ENCODE results near the gene SLC29A1.

- no peak for TF ChIP-seq EZH2 (IDR thresholded peaks at IDR 0.05; ENCODE audit: low read depth, low read length, severe bottlenecking)
- TF ChIP-seq, protein P1, sequence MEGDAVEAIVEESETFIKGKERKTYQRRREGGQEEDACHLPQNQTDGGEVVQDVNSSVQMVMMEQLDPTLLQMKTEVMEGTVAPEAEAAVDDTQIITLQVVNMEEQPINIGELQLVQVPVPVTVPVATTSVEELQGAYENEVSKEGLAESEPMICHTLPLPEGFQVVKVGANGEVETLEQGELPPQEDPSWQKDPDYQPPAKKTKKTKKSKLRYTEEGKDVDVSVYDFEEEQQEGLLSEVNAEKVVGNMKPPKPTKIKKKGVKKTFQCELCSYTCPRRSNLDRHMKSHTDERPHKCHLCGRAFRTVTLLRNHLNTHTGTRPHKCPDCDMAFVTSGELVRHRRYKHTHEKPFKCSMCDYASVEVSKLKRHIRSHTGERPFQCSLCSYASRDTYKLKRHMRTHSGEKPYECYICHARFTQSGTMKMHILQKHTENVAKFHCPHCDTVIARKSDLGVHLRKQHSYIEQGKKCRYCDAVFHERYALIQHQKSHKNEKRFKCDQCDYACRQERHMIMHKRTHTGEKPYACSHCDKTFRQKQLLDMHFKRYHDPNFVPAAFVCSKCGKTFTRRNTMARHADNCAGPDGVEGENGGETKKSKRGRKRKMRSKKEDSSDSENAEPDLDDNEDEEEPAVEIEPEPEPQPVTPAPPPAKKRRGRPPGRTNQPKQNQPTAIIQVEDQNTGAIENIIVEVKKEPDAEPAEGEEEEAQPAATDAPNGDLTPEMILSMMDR (IDR thresholded peaks at IDR 0.05; ENCODE audit: control extremely low read depth in 1 of 3, insufficient read depth in 1 of 3, low read depth in 1 of 3, low read length in 3 of 3) = peak in 2 of 3 experiments; percentile 88 to 93; a peak in 3 of 4 replicates
- peak; percentile 47 to 59; a peak in 3 of 4 replicates for TF ChIP-seq RAD21 (IDR thresholded peaks at IDR 0.05 in 1 of 2, conservative IDR thresholded peaks at IDR 0.05 in 1 of 2; ENCODE audit: low read depth in 2 of 2, low read length in 2 of 2)
- no peak for TF ChIP-seq SUZ12 (IDR thresholded peaks at IDR 0.05; ENCODE audit: low read length)
- TF ChIP-seq, protein P2, sequence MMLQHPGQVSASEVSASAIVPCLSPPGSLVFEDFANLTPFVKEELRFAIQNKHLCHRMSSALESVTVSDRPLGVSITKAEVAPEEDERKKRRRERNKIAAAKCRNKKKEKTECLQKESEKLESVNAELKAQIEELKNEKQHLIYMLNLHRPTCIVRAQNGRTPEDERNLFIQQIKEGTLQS (IDR thresholded peaks at IDR 0.05; ENCODE audit: insufficient read depth, low read depth, low read length) = peak; percentile 83
- peak; percentile 65 for TF ChIP-seq POLR2AphosphoS5 (IDR thresholded peaks at IDR 0.05; ENCODE audit: low read depth, low read length)
These were observed 14.5 kb downstream of the SLC29A1 start for GRCh38 chr6:44237813-44238433.
